NCI-H1694 (cell line): ENCODE results near the gene C1orf185.
"Not testable (repeated sequence)": the region's sequence is repeated elsewhere in the genome, so short reads cannot be mapped to it uniquely, and the experiment has no call there.

Experiments used
- DNase-seq: peaks from one replicate; lab custom pipeline; 2025; lab: John Stamatoyannopoulos, UW

Gene C1orf185

GRCh38 chr1:51101976-51102375, at the start of gene C1orf185:
TSS of gene C1orf185 (plus strand) at chr1:51102228. CDS start at chr1:51102234, 6 bp downstream.
- no peak for DNase-seq

- DNase-seq = no peak
Observed at GRCh38 chr1:51058858-51059257, 43.2 kb upstream of the C1orf185 start.

GRCh38 chr1:51061231-51061918, 40.7 kb upstream of the C1orf185 start:
- no peak for DNase-seq

- no peak for DNase-seq
Observed at GRCh38 chr1:51063121-51063520, 38.9 kb upstream of the C1orf185 start.

GRCh38 chr1:51070011-51070410, 32.0 kb upstream of the C1orf185 start:
- DNase-seq = no peak

GRCh38 chr1:51070640-51071039, 31.4 kb upstream of the C1orf185 start:
- no peak for DNase-seq

- DNase-seq = no peak
Observed at GRCh38 chr1:51071291-51072042, 30.6 kb upstream of the C1orf185 start.

GRCh38 chr1:51072043-51072439, 30.0 kb upstream of the C1orf185 start:
- no peak for DNase-seq

- DNase-seq = no peak
Observed at GRCh38 chr1:51072651-51073050, 29.4 kb upstream of the C1orf185 start.

- no peak for DNase-seq
Observed at GRCh38 chr1:51073456-51073855, 28.6 kb upstream of the C1orf185 start.

- DNase-seq = no peak
Observed at GRCh38 chr1:51086496-51087271, 15.3 kb upstream of the C1orf185 start.

GRCh38 chr1:51088474-51088873, 13.6 kb upstream of the C1orf185 start:
- DNase-seq = no peak

GRCh38 chr1:51093581-51093980, 8.4 kb upstream of the C1orf185 start:
- DNase-seq = no peak

- no peak for DNase-seq
Observed at GRCh38 chr1:51097171-51097570, 4.9 kb upstream of the C1orf185 start.

- DNase-seq = no peak
Observed at GRCh38 chr1:51100264-51100880, 1.7 kb upstream of the C1orf185 start.

GRCh38 chr1:51114137-51114536, 12.1 kb downstream of the C1orf185 start:
- DNase-seq = no peak

GRCh38 chr1:51115714-51116404, 13.8 kb downstream of the C1orf185 start:
- no peak for DNase-seq

- no peak for DNase-seq
Observed at GRCh38 chr1:51119331-51119730, 17.3 kb downstream of the C1orf185 start.

GRCh38 chr1:51120629-51121028, 18.6 kb downstream of the C1orf185 start:
- DNase-seq = no peak

- not testable (repeated sequence) for DNase-seq
Observed at GRCh38 chr1:51127152-51127551, 25.1 kb downstream of the C1orf185 start.

- DNase-seq = no peak
Observed at GRCh38 chr1:51131185-51131584, 29.2 kb downstream of the C1orf185 start.

- DNase-seq = no peak
Observed at GRCh38 chr1:51133045-51133444, 31.0 kb downstream of the C1orf185 start.
